GM18909 (cell line): Measurements from ENCODE around the gene PCYT1A.
"Not testable (repeated sequence)": the region's sequence is repeated elsewhere in the genome, so short reads cannot be mapped to it uniquely, and the experiment has no call there.

Experiments
- ATAC-seq: cut with Tn5 transposase; IDR thresholded peaks from one replicate; pipeline ENCODE4 v1.9.1; 2021; ENCODE audit warnings: mild to moderate bottlenecking; ENCODE audit not compliant: unreplicated experiment, poor library complexity

The PCYT1A gene

GRCh38 chr3:196287440-196288140, at the start of gene PCYT1A:
TSS of gene PCYT1A (minus strand) at chr3:196287726. CDS start at chr3:196270531, 17,195 bp downstream.
- peak; percentile 84 for ATAC-seq

GRCh38 chr3:196336319-196337145, 49.0 kb upstream of the PCYT1A start:
- no peak for ATAC-seq

GRCh38 chr3:196335503-196335948, 48.0 kb upstream of the PCYT1A start:
- no peak for ATAC-seq

- ATAC-seq, result no peak
Observed at GRCh38 chr3:196334982-196335381, 47.5 kb upstream of the PCYT1A start.

- ATAC-seq, result no peak
Observed at GRCh38 chr3:196332168-196332567, 44.6 kb upstream of the PCYT1A start.

- no peak for ATAC-seq
Observed at GRCh38 chr3:196327405-196327804, 39.9 kb upstream of the PCYT1A start.

GRCh38 chr3:196326936-196327335, 39.4 kb upstream of the PCYT1A start:
- ATAC-seq, result no peak

- ATAC-seq, result no peak
Observed at GRCh38 chr3:196323691-196324090, 36.2 kb upstream of the PCYT1A start.

- no peak for ATAC-seq
Observed at GRCh38 chr3:196323016-196323415, 35.5 kb upstream of the PCYT1A start.

- ATAC-seq, result no peak
Observed at GRCh38 chr3:196321162-196321561, 33.6 kb upstream of the PCYT1A start.

- ATAC-seq, result no peak
Observed at GRCh38 chr3:196320137-196320536, 32.6 kb upstream of the PCYT1A start.

GRCh38 chr3:196317687-196318467, 30.4 kb upstream of the PCYT1A start, which contains the start of gene DYNLT2B:
TSS of gene DYNLT2B (minus strand) at chr3:196318240. CDS start at chr3:196318152, 88 bp downstream.
- peak; percentile 90 for ATAC-seq

- ATAC-seq, result not testable (repeated sequence)
Observed at GRCh38 chr3:196316799-196317686, 29.5 kb upstream of the PCYT1A start.

- ATAC-seq, result no peak
Observed at GRCh38 chr3:196315821-196316220, 28.3 kb upstream of the PCYT1A start.

- no peak for ATAC-seq
Observed at GRCh38 chr3:196314597-196314996, 27.1 kb upstream of the PCYT1A start.

- not testable (repeated sequence) for ATAC-seq
Observed at GRCh38 chr3:196314086-196314485, 26.6 kb upstream of the PCYT1A start.

GRCh38 chr3:196302960-196303359, 15.4 kb upstream of the PCYT1A start:
- not testable (repeated sequence) for ATAC-seq

GRCh38 chr3:196302551-196302950, 15.0 kb upstream of the PCYT1A start:
- not testable (repeated sequence) for ATAC-seq

GRCh38 chr3:196298521-196298920, 11.0 kb upstream of the PCYT1A start:
- ATAC-seq, result no peak
